ENCODE measurements around the gene LAMC1.

LAMC1 gene

DNA sequence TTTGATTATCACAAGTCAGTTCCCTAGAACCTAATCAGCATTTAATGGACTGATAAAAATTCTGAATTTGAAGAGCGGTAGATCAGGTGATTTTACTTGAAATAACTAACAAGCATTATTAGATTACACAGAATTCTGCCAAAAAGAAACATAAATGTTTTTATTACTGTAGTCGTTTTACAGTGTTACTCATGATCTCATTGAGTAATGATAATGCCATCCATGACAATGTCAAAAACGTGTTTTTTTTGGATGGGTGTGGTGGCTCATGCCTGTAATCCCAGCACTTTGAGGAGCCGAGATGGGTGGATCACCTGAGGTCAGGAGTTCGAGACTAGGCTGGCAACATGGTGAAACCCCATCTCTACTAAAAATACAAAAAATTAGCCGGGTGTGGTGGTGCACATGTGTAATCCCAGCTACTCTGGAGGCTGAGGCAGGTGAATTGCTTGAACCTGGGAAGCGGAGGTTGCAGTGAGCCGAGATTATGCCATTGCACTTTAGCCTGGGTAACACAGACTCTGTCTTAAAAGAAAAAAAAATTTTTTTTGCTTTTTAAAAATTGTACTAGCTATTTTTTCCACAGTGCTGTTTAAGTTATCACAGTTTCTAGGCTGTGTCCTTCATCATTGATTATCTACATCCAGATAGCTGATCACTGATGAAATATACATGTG lies 56.6 kb downstream of the LAMC1 start:
- DNase-seq (ENCODE audit: low spot score), result no peak

DNA sequence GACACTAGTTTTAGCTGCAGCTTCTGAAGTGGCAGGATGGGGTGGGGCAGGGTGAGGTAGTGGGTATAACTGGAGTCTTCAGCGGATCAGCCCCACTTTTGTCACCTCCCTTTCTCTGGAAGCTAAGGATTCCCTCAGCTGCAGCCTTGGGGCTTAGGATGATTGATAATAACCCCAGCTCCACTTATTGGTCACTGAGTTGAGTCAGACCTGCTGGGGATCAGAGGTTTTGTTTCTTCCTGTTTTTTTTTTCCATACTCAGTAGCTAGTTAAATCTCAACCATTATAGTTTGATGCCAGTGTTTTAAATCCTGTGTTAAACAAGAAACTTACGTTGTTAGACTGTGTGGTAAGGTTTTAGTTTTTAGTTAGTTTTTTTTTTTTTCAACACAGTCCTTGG lies 57.2 kb downstream of the LAMC1 start:
- no peak for DNase-seq (ENCODE audit: low spot score)

DNA sequence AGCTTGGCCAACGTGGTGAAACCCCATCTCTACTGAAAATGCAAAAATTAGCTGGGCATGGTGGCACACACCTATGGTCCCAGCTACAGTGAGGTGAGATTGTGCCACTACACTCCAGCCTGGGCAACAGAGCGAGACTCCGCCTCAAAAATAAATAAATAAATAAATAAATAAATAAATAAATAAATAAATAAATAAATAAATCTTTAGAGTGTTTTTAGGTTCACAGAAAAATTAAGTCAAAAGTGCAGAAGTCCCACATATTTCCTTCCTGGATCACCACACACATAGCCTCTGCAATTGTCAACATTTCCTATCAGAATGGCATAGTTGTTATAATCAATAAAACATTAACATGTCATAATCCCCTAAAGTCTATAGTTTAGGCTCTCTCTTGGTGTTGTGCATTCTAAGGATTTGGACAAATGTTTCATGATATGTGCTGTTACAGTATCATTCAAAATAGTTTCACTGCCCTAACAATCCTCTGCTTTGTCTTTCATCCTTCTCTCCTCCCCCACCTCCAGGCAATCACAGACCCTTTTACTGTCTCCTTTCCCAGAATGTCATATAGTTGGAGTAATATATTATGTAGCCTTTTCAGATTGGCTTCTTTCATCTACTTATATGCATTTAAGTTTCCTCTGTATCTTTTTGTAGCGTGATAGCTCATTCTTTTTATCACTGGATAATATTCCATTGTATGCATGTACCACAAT lies 58.3 kb downstream of the LAMC1 start:
- no peak for DNase-seq (ENCODE audit: low spot score)

DNA sequence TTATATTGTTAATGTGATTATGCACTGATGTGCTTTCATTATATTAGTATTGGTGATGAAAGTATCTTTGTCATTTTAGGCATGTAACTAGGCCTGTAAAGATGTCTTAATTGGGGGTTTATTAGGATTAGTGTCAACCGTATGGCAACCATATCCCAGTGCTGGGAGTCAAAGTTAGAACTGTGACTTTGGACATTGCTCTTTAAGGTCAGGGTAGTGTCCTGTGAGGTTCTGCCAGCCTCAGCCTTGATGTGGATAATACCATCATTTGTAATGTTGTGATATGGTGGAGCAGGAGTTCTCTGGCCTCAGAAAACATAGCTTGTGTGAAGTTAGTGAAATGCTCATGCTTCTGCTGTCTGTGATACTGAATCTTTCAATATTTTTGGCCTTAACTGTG lies 59.4 kb downstream of the LAMC1 start:
- no peak for DNase-seq (ENCODE audit: low spot score)

DNA sequence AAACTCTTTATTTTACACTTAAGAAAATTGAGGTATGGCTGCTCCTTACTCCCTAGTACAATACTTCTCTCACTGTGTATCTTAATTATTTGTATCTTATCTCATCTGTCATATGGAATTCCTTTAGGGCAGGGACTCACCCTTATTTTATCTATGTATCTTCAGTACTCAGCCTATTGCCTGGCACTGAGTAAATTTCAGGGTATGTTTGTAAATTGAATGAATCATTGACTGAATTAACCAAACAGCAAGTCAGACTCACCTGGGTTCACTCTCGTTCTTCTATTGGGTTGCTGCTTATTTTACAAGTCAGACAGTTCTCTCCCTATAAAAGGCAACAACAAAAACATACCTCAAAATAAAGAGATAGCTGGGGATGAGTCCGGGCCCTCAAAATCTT lies 63.8 kb downstream of the LAMC1 start:
- DNase-seq (ENCODE audit: low spot score), result no peak

DNA sequence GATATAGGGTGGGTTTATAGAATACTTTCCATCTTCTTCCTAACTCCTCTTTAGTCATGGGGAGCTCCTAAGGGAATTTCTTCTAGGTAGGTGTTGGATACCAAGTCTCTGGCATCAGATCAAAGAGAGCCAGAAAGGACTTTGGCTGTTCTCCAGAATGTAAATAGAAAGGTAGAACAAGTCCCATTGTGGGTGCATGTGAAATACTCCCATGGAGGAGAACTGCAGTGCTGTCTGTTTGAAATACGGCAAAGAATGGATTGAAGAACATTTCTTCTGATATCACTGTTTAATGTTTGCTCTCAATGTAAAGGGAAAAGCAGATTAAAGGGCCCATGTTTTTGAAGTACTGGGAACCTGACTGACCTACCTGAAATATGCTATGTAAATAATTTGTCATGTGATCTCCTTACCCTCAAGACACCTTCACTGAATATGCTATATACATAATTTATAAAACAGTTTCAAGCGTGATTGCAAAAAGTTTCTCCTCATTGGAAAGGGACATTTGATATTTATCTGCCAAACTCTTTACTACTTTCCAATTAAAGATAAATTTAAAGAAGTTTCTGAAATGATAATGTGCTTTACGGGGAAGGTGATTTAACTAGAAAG lies 65.9 kb downstream of the LAMC1 start:
- DNase-seq (ENCODE audit: low spot score), result no peak

DNA sequence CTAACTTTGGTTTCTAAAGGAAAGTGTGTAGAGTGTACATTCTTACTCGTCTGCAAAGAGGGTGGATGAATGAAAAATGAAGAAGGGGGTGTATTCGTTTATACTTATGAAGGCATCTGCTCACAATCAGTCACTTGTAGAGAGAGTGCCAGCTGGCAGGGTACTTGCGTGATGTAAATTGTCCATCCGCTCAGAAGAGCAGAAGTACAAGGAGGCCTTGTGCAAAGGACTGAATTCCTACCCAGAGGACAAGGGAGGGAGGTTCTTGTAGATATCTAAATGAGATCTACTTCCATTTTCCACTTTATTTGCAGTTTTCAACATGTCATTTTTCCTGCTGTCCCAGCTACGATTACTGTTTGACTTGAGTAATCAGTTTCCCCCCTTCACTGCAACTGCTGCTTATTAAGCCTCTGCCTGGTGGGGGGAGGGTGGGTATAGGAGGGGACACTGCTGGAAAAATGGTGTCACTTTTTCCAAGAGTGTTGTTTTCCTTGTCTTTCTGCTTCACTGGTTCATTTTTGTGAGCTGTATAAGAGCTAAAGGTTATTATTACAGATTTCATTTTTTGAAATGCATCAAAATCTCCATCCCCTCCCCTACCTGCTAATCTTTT lies 67.3 kb downstream of the LAMC1 start:
- DNase-seq (ENCODE audit: low spot score), result no peak

DNA sequence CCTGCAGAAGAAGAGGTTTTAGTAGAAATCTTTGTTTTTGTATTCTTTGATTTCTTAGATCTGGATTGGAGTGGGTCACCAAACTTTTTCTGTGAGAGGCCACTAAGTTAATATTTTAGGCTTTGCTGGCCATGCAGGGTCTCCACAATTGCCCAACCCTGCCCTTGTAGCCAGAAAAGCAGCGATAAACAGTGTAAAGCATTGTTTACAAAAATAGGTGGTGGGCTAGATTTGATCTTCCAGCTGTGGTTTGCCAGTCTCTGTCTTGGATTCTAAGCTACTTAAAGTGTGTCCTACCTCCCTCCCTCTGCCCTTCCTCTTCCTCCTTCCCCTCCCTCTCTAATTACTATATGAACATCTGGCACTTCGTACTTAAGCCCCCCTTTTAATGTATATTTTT lies 68.0 kb downstream of the LAMC1 start:
- no peak for DNase-seq (ENCODE audit: low spot score)

DNA sequence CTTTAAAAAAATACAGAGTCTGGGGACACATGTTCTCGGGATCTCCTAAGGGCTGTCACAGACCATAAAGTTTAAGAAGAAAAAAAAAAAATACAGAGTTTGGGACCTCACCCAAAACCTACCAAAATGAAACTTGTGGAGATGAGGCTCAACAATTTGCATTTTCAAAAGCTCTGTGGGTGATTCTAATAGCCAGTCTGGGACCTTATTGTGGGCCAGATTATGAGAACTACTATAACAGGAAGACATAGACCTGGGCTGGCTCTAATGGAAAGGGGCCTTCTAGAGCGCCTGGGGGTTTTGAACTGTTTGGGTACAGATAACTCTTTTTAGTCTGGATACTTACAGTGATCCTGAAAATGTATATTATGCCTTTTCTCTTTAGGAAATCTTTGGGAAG lies 69.1 kb downstream of the LAMC1 start:
- no peak for DNase-seq (ENCODE audit: low spot score)

DNA sequence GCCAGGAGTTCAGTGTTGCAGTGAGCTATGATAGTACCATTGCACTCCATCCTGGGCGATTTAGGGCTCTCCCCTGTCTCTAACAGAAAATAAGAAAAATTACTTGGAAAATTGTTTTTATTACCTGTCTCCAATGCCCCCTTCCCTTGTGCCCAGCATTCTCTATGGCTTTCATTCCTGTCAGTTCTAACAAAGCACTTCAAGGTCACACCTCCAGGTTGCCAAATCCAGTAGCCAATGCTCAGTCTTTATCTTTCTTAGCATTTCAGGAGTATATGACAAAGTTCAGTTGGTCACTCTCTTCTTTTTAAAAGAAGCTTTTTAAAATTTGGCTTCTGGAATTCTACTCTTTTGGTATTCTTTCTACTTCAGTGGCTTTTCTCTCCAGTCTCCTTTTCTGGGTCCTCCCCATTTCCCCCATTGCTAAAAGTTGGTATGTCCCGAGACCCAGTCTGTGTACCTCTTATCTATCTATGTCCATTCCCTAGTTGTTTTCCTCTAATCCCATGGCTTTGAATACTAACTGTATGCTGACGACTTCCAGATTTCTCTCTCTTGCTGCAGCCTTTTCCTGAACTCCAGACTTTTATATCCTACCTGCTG lies 69.9 kb downstream of the LAMC1 start:
- no peak for DNase-seq (ENCODE audit: low spot score)

DNA sequence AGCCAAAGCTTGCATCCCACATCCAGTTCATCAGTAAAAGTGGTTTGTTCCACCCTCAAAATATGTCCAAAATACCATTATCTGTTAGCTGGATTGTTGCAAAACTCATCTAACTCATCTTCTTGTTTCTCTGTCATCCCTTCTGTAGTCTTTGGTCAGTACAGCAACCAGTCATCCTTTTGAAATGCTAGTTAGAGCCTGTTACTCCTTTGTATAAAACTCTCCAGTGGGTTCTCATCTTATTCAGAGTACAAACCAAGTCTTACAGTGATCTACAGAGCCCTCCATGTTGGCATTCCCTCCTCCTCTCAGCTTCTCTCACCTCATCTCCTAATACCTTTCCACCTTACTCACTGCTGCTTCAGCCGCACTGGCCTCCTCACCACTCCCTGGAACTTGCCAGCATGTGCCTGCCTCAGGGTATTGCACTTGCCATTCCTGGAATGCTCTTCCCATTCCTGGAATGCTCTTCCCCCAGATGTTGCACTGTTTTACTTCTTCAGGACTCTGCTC lies 70.6 kb downstream of the LAMC1 start:
- DNase-seq (ENCODE audit: low spot score), result no peak

DNA sequence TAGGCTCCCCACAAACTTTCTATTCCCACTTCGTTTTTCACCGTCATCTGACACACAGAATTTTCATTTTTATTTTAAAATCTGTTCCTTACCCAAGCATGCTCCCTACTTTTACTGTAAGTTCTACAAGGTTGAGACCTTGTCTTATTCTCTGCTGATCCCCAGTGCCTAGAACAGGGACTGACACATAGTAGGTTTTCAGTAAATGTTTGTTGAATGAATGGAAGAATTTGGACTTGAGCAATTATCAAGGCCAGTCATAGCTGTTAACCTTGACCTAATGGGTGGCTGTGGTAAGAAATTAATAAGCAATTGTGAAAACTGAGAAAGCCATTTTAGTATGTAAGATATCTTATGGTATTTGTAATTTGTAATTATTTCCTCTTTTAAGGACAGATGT lies 71.1 kb downstream of the LAMC1 start:
- DNase-seq (ENCODE audit: low spot score), result no peak

DNA sequence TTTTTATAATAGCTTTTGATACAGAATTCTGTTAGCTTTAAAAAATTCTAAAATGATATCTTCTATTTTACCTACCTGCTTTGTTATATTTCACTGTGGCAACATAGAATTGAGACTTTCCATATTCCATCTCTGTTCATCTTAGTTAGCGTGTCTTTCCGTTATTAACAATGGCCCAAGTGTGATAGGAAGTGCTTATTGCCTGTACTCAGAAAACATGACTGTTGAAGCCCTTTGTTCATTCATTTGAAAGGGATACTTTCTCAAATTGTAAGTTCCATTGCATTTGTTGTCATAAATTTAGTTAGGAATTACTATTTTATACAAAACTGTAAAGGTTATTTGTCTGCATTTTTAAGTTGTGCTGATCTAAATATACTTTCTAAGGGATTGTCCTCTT lies 73.1 kb downstream of the LAMC1 start:
- no peak for DNase-seq (ENCODE audit: low spot score)

DNA sequence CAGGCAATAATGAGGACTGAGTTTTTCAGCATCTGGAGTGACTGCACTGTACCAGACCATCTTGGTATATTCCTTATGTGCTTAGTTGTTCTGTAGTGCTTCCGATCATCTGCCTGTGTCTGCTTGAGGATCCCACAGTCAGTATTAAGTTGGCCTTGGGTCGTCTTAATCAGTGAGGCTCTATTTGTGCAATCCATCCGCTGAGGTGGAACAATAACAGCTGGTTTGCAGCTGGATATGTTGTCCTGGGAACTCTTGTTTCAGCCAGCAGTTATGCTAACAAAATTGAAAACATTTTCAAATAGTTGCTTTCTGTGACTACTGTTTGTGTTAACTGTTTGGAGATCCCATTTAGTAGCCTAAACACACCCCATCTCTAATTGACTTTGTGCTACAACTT lies 73.7 kb downstream of the LAMC1 start:
- DNase-seq (ENCODE audit: low spot score), result no peak

DNA sequence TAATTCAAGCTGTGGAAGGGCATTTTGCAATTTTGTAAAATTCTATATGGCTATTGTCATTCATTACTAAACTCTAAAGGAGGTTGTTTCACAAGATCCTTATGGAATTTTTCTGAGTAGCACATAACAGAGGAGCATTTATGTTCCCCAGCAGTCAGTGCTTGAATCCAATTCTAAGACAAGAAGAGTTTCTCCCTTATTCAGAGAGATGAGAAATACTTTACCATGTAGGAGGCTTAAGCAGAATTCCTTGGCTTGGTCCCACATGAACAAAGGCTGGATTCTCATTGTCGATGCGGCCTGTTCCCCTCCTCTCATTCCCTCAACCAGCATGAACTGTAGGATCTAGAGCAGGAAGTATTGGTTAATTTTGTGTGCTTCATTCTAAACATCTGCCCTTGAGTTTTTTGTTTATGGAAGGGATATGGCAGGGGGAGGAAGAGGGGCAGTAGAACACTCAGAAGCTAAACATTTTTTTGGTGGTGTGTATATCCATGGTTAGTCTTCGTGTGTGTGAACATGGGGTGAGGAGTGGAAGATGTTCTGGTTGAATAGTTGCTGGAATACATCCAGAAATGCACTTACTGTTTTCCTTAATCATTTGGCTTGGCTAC lies 74.3 kb downstream of the LAMC1 start:
- peak; percentile 27 for DNase-seq (ENCODE audit: low spot score)

DNA sequence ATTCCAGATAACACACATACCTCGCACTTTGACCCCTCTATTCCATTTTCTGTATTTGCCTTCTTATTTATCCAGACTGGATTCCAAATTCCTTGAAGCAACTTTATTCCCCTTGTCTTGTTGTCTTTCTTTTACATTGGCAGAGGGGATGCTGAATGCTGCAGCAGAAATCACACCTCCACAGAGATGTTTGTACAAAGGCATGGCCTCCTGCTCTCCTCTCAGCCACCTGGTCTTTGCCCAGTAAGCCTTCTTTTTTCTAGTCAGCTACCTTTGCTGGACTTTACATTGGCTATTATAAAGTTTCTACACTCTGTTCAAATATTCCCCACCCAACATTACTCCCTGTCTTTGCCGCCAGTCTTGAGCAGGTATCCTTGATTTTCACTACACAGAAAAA lies 75.1 kb downstream of the LAMC1 start:
- DNase-seq (ENCODE audit: low spot score), result no peak

DNA sequence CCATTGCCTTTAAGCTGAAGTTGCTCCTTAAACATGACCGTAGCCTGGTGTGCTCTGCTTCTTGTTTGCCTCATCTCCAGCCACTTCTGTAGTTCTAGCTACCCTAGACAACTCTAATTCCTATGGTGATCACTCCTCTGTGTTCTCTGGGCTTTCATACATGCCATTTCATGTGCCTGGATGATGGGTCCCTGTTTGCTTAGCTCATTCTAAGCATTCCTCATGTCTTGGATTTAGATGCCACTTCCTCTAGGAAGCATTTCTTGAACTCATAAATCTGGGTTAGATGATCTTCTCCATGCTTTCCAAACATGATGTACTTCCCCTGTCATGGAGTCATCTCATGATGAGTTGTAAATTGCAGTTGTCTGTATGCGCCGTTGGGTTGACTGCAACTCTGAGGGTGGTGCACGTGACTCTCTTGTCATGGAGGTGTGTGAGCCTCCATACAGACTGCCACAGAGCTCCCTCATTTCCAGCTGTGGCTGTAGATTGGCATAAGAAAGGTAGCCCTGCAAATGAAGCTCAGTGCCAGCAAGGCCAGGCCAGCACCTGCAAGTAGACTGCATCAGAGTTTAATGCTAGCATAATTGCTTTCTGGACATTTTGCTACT lies 77.2 kb downstream of the LAMC1 start:
- no peak for DNase-seq (ENCODE audit: low spot score)

DNA sequence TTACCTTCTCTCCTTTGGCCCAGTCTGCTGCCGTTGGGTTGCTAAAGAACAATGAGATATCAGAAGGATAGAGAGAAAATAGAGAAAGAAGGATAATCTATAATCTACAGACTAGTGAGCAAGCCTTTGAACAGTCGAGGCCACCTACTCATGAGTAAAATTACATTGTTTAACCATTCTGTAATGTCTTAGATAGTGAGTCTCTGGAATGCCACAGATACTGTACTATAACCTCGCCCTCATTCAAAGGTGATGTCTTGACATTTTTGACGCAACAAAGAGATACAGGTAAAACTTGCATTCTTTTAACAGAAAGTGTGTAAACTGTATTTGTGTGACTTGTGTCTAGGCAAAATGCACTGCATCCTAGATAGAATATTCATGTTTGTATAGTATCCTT lies 77.9 kb downstream of the LAMC1 start:
- DNase-seq (ENCODE audit: low spot score), result no peak

DNA sequence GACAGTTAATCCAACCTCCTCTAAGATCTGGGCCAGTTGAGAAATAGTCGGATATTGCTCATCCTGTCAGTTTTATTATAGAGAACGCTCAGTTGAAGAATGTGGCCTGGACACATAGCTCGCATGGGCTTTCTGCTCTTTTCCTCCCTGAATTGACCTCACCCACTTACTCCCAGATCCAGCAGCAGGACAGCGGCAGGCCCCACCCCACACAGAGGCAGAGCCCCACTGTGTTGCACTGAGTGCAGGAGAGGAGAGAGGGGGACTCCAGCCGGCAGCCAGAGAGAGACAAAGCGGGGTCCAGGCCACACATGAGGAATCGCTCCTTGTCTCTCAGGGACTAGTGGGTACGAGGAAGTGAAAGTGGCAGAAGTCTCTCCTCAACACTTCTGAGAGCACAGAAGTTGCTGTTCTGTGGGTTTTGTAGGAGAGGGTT lies 78.6 kb downstream of the LAMC1 start:
- DNase-seq (ENCODE audit: low spot score), result no peak

DNA sequence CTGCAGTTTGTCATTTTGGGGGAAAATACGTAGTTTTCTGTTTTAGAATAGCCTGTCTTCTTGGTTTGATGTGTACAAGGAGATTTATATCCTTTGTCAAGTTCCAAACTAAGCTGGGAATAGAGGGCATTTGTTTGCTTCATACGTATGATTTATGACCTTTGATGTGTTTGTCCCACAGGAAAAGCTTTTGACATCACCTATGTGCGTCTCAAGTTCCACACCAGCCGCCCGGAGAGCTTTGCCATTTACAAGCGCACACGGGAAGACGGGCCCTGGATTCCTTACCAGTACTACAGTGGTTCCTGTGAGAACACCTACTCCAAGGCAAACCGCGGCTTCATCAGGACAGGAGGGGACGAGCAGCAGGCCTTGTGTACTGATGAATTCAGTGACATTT lies 79.9 kb downstream of the LAMC1 start:
- no peak for DNase-seq (ENCODE audit: low spot score)

DNA sequence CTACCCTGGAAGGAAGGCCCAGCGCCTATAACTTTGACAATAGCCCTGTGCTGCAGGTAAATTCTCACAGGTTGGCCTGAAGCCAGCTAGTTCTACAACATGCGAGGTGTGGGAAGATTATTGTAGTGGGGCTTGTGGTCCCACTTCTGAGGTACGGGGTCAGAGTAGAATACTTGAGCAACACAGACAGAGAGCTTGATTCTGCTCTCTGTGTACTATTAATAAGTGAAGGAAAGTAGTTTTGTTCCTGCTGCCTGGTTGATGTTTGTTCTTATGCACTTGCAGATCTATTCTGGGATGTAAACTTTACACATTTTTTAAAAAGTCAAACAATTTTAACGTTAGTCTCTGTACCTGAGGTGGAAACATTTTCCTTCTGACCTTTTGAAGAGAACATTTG lies 80.4 kb downstream of the LAMC1 start:
- DNase-seq (ENCODE audit: low spot score), result no peak

DNA sequence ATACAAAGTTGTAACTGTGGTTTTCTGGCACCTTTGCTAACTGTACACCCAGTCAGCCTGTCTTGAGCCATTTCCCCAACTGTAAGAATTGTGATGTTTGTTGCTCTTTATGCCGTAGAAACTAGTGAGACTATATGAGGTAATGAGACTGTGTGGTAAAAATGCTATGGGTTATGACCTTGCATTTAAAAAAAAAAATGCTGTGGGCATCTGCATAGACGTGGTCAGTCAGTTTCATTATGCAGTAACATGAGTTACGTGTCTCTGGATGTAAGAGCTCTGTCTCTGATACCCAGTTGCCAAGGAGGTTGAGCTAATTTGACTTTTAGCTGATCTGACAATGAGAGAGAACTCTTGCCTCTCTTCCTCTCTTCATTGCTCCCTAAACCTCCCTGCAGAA lies 82.2 kb downstream of the LAMC1 start:
- peak; percentile 9 for DNase-seq (ENCODE audit: low spot score)

Measured in hepatic stellate cell (primary cell).